Adrenal gland (tissue), 19 donors: Measurements from ENCODE around the gene THRB. TPM values are rescaled to one million over a fixed set of nuclear protein-coding genes. Genes with fewer than 3 reads are reported as not detected.
A peak's percentile ranks its signal among the peaks of the same experiment; 100 is the strongest.

Experiments used
- DNase-seq, 7 donors: peaks; one replicate each; pipeline ENCODE4 v3.0.0-alpha.2; 2019 to 2020
- H3K27ac ChIP-seq, 5 donors: fragments of 200-600 bp; sonication (generic) in 4 of 5; 1 replicate in 3 of 5; 2 replicates in 2 of 5; pipeline versions ENCODE4 v1.5.1 to v1.8.0; 2016 to 2020; ENCODE audit warnings: mild to moderate bottlenecking in 1 of 5
- H3K27me3 ChIP-seq: fragments of 200-600 bp; 2 replicates; pipeline ENCODE4 v1.8.0; 2021
- H3K36me3 ChIP-seq, 2 donors: fragments of 200-600 bp; replicated peaks in 1 of 2; 1 replicate in 1 of 2; 2 replicates in 1 of 2; pipeline versions ENCODE4 v1.5.1 to v1.8.0; 2018 to 2022
- H3K4me1 ChIP-seq, 2 donors: fragments of 200-600 bp; replicated peaks in 1 of 2; 1 replicate in 1 of 2; 2 replicates in 1 of 2; pipeline versions ENCODE4 v1.5.1 to v1.8.0; 2018 to 2021
- H3K4me3 ChIP-seq, 4 donors: fragments of 200-600 bp; sonication (generic) in 3 of 4; one replicate each; pipeline ENCODE4 v1.5.1; 2016 to 2018
- H3K9me3 ChIP-seq, 3 donors: fragments of 200-600 bp; sonication (generic) in 1 of 3; replicated peaks in 1 of 3; 1 replicate in 2 of 3; 2 replicates in 1 of 3; pipeline versions ENCODE4 v1.5.1 to v1.8.0; 2016 to 2021
- POLR2A ChIP-seq, 2 donors: fragments of 450-650 bp; IDR thresholded peaks; one replicate each; pipeline ENCODE4 v1.6.1; 2017; ENCODE audit warnings: antibody characterized with exemption in 2 of 2, mild to moderate bottlenecking in 2 of 2, moderate library complexity in 1 of 2
- WGBS, 4 donors: extraction: QIAGEN DNeasy Blood & Tissue Kit in 2 of 4; methylation state at CpG; one replicate each; pipeline versions ENCODE4 v1.1.5 to v1.1.7; 2013 to 2017; 5-methylcytosine and 5-hydroxymethylcytosine counted together
- intact Hi-C, 2 donors: fragments of 100-400 bp; cut with DNase I; formaldehyde crosslinking; loops; one replicate each; pipeline versions ENCODE4 v1.14.1 to v1.15.0; 2022 to 2023
- long read RNA-seq, 10 donors: library from polyadenylated mRNA in 3 of 10; unstranded in 2 of 10; stranded (forward) in 1 of 10; transcript quantifications; one replicate each; pipeline ENCODE4 v2.0.0 and lab custom pipeline, GENCODE V29; 2021 to 2026
- polyA plus RNA-seq, 3 donors: library from polyadenylated mRNA; stranded (reverse); fragments of 200-250 nt in 2 of 3; fragments of 350-450 nt in 1 of 3; fragmentation: Illumina TruSeq in 1 of 3; extraction: RNeasy Lipid Tissue Mini Kit (QIAGEN cat#74804) in 1 of 3; gene quantifications; one replicate each; pipeline ENCODE4 v1.2.3, GENCODE V29; 2013 to 2014
- total RNA-seq, 9 donors: library from RNA; depleted of rRNA in 4 of 9; stranded (reverse); fragments of >200 nt in 4 of 9; fragments of 120-200 nt in 1 of 9; fragmentation: NEBNext Ultra II Directional in 1 of 9; extraction: Animal tissue kit (Norgen Biotek cat#: 25700) in 1 of 9; gene quantifications; one replicate each; pipeline versions ENCODE4 v1.1.0 to v1.2.4, GENCODE V29; 2013 to 2023
- TF ChIP-seq, protein P1 (sequence below), 6 experiments: fragments of 450-650 bp in 4 of 6; fragments of 200-600 bp in 2 of 6; sonication (generic) in 1 of 6; IDR thresholded peaks; 1 replicate in 5 of 6; 2 replicates in 1 of 6; pipeline versions ENCODE4 v1.5.1 to v1.8.0; 2016 to 2021; ENCODE audit warnings: antibody characterized with exemption in 6 of 6, mild to moderate bottlenecking in 2 of 6, moderate library complexity in 1 of 6
- donor health status: healthy with polysubstance abuse.
- donor health status: Bipolar disorder and iron deficiency.
- donor health status: DM: yes; HTN: yes; CAD: no.
- donor health status: DM: no; HTN: no; CAD: no.
- donor health status: DM: no; HTN: no; CAD: no.
- donor health status: DM: yes; HTN: yes; CAD: no.

Gene THRB
- total RNA-seq (10 to 100 TPM in 6 of 9 donors, 1 to 10 TPM in 3; 9.4 to 30.7 (median 17.9) TPM), polyA plus RNA-seq (1 to 10 TPM; 3.0 to 8.9 (median 4.8) TPM)
- long read RNA-seq, donor 1 = 0 reads
- long read RNA-seq, donor 2 = 0 reads
- long read RNA-seq, donor 3 = 0 reads
- long read RNA-seq, donor 4, partial matches to known transcripts = 1 of 3 reads
- long read RNA-seq, donor 4, other reads (novel, unspliced or antisense) = 2 of 3 reads
- long read RNA-seq, donor 5, partial matches to known transcripts = 2 of 11 reads
- long read RNA-seq, donor 5, other reads (novel, unspliced or antisense) = 9 of 11 reads
- long read RNA-seq, donor 6, partial matches to known transcripts = 0 of 3 reads
- long read RNA-seq, donor 6, other reads (novel, unspliced or antisense) = 3 of 3 reads
- long read RNA-seq, donor 7 = 0 reads
- long read RNA-seq, donor 8 = 0 reads
- long read RNA-seq, donor 9 = 0 reads
- long read RNA-seq, donor 10 = 0 reads

GRCh38 chr3:24494618-24495325 is at the start of gene THRB:
TSS of gene THRB (minus strand) at chr3:24494850.
- DNase-seq = peak; percentile 75 to 84 (median 82)
- Histone ChIP-seq H3K27me3 (no peaks in the 10 kb centered on the region), H3K27ac (peak within 1 kb of the TSS; percentile 90 to 98 (median 95)), H3K4me1 (peaks cover 14 to 26% of the 10 kb centered on the region in 2 donors), H3K36me3 (no peaks in the 10 kb centered on the region), H3K4me3 (peak within 1 kb of the TSS; percentile 37 to 87 (median 66)), H3K9me3 (no peaks in the 10 kb centered on the region)
- intact Hi-C loops = loop anchor here in 1 of 2 donors (10.0 kb wide), 1 partner anchor 230 kb away; no protein-coding TSS in a partner anchor
- TF ChIP-seq POLR2A (IDR thresholded peaks at IDR 0.05) = peak; percentile 51 to 75
- TF ChIP-seq, protein P1, sequence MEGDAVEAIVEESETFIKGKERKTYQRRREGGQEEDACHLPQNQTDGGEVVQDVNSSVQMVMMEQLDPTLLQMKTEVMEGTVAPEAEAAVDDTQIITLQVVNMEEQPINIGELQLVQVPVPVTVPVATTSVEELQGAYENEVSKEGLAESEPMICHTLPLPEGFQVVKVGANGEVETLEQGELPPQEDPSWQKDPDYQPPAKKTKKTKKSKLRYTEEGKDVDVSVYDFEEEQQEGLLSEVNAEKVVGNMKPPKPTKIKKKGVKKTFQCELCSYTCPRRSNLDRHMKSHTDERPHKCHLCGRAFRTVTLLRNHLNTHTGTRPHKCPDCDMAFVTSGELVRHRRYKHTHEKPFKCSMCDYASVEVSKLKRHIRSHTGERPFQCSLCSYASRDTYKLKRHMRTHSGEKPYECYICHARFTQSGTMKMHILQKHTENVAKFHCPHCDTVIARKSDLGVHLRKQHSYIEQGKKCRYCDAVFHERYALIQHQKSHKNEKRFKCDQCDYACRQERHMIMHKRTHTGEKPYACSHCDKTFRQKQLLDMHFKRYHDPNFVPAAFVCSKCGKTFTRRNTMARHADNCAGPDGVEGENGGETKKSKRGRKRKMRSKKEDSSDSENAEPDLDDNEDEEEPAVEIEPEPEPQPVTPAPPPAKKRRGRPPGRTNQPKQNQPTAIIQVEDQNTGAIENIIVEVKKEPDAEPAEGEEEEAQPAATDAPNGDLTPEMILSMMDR (IDR thresholded peaks at IDR 0.05) = peak in 1 of 6 experiments; percentile 48
- 0 to 2% (median 1%) methylated on average over 1 to 80 of the region's 80 CpGs for WGBS, 4 donors

GRCh38 chr3:24541935-24542334 is 47.3 kb upstream of the THRB start:
- TF ChIP-seq POLR2A (IDR thresholded peaks at IDR 0.05) = no peak
- TF ChIP-seq, protein P1 (IDR thresholded peaks at IDR 0.05) = no peak
- Histone ChIP-seq H3K27ac (no peak overlapping the region), H3K27me3 (no peaks in the 10 kb centered on the region), H3K4me3 (no peak overlapping the region), H3K36me3 (no peaks in the 10 kb centered on the region), H3K9me3 (no peaks in the 10 kb centered on the region), H3K4me1 (peaks cover 5 to 15% of the 10 kb centered on the region in 2 donors)
- 95 to 100% (median 96%) methylated on average over 1 of the region's 1 CpG for WGBS, 4 donors
- no peak for DNase-seq
- intact Hi-C loops = no loop called here

DNA sequence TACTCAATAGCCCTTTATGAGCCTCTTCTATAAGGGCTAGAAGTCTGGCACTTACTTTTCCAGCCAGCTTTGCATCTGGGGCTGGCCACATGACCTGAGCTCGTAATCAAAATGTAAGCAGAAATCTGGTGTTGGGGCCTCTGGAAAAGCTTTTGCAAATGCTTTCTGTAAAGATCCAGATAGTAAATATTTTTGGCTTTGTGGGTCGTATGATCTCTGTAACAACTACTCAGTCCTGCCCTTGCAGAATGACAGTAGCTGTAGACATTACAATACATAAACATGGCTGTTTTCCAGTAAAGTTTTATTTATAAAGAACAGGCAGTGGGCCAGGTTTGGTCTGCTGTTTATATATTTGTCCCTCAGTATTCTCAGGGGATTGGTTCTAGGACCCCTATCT is 46.2 kb upstream of the THRB start:
- 89 to 93% (median 92%) methylated on average over 2 of the region's 2 CpGs for WGBS, 4 donors
- Histone ChIP-seq H3K27me3 (no peaks in the 10 kb centered on the region), H3K9me3 (no peaks in the 10 kb centered on the region), H3K27ac (no peak overlapping the region), H3K36me3 (no peaks in the 10 kb centered on the region), H3K4me3 (no peak overlapping the region), H3K4me1 (peaks cover 5 to 13% of the 10 kb centered on the region in 2 donors)
- TF ChIP-seq, protein P1 (IDR thresholded peaks at IDR 0.05) = no peak
- TF ChIP-seq POLR2A (IDR thresholded peaks at IDR 0.05) = no peak
- DNase-seq = no peak
- intact Hi-C loops = no loop called here

DNA sequence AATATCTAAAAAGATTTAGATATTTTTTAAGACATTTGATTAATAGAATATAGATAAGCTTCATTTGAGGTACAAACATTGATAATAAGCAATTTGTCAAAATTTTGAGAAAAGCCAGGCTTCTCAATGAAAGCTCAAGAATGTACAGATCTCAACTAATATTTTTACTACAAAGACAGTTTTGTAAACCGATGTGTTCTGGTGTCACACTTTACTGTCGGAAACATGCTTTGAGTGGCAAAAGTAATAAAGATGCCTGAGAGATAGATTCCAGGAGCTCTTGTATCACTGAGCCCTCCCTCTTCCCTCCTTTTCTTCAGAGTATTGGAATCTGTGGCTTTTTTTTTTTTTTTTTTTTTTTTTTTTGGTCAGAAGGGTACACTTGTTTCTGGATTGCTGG is 45.0 kb upstream of the THRB start:
- WGBS, 4 donors = 91 to 95% (median 92%) methylated on average over 2 of the region's 2 CpGs
- no peak overlapping the region for H3K4me3 ChIP-seq
- no peak for TF ChIP-seq POLR2A (IDR thresholded peaks at IDR 0.05)
- TF ChIP-seq, protein P1 (IDR thresholded peaks at IDR 0.05) = no peak
- H3K4me1 ChIP-seq = peaks cover 0 to 9% of the 10 kb centered on the region in 2 donors
- intact Hi-C loops = no loop called here
- no peaks in the 10 kb centered on the region for H3K9me3 ChIP-seq
- no peak overlapping the region for H3K27ac ChIP-seq
- DNase-seq = no peak
- no peaks in the 10 kb centered on the region for H3K36me3 ChIP-seq
- no peaks in the 10 kb centered on the region for H3K27me3 ChIP-seq
